ENCODE data around the gene CELF2.

Gene CELF2

GRCh38 chr10:11011984-11012383, 5.7 kb upstream of the CELF2 start:
- Histone ChIP-seq H3K9ac (ENCODE audit: low read depth, low read length) (no peak overlapping the region), H3K27me3 (ENCODE audit: insufficient read depth, low read length, poor library complexity) (no peaks in the 10 kb centered on the region), H2AFZ (ENCODE audit: low read depth, low read length) (no peak overlapping the region), H3K4me3 (ENCODE audit: low read depth in 1 of 2, low read length in 2 of 2) (no peak overlapping the region), H3K27ac (ENCODE audit: low read length) (no peak overlapping the region), H3K4me1 (ENCODE audit: insufficient read depth, low read length) (no peaks in the 10 kb centered on the region), H4K20me1 (ENCODE audit: insufficient read depth, low read length) (no peaks in the 10 kb centered on the region), H3K36me3 (ENCODE audit: insufficient read depth, low read length) (no peaks in the 10 kb centered on the region), H3K79me2 (ENCODE audit: insufficient read depth, low read length) (no peaks in the 10 kb centered on the region), H3K9me3 (ENCODE audit: insufficient read depth, low read length, severe bottlenecking) (no peaks in the 10 kb centered on the region), H3K4me2 (ENCODE audit: insufficient read depth, low read length) (no peak overlapping the region)
- ATAC-seq (ENCODE audit: insufficient read depth, low read depth), result no peak
- TF ChIP-seq EZH2 (IDR thresholded peaks at IDR 0.05; ENCODE audit: borderline replicate concordance, low read depth, low read length, severe bottlenecking) (no peak), CTCF (IDR thresholded peaks at IDR 0.05; ENCODE audit: borderline replicate concordance, extremely low read depth, low read length, poor library complexity, severe bottlenecking) (no peak)
- DNase-seq, result no peak

- no peak overlapping the region for H2AFZ ChIP-seq (ENCODE audit: low read depth, low read length)
- DNase-seq, result no peak
- H3K27me3 ChIP-seq (ENCODE audit: insufficient read depth, low read length, poor library complexity), result no peaks in the 10 kb centered on the region
- TF ChIP-seq EZH2 (IDR thresholded peaks at IDR 0.05; ENCODE audit: borderline replicate concordance, low read depth, low read length, severe bottlenecking), result no peak
- TF ChIP-seq CTCF (IDR thresholded peaks at IDR 0.05; ENCODE audit: borderline replicate concordance, extremely low read depth, low read length, poor library complexity, severe bottlenecking), result no peak
- no peak for ATAC-seq (ENCODE audit: insufficient read depth, low read depth)
- H3K9me3 ChIP-seq (ENCODE audit: insufficient read depth, low read length, severe bottlenecking), result no peaks in the 10 kb centered on the region
- H3K36me3 ChIP-seq (ENCODE audit: insufficient read depth, low read length), result no peaks in the 10 kb centered on the region
- H4K20me1 ChIP-seq (ENCODE audit: insufficient read depth, low read length), result no peaks in the 10 kb centered on the region
- no peaks in the 10 kb centered on the region for H3K4me1 ChIP-seq (ENCODE audit: insufficient read depth, low read length)
- H3K79me2 ChIP-seq (ENCODE audit: insufficient read depth, low read length), result no peaks in the 10 kb centered on the region
- H3K27ac ChIP-seq (ENCODE audit: low read length), result no peak overlapping the region
- no peak overlapping the region for H3K4me3 ChIP-seq (ENCODE audit: low read depth in 1 of 2, low read length in 2 of 2)
- no peak overlapping the region for H3K4me2 ChIP-seq (ENCODE audit: insufficient read depth, low read length)
- H3K9ac ChIP-seq (ENCODE audit: low read depth, low read length), result no peak overlapping the region
These were observed 5.0 kb upstream of the CELF2 start for GRCh38 chr10:11012421-11013295.

- H2AFZ ChIP-seq (ENCODE audit: low read depth, low read length), result no peak overlapping the region
- no peaks in the 10 kb centered on the region for H3K79me2 ChIP-seq (ENCODE audit: insufficient read depth, low read length)
- no peaks in the 10 kb centered on the region for H4K20me1 ChIP-seq (ENCODE audit: insufficient read depth, low read length)
- no peak overlapping the region for H3K4me2 ChIP-seq (ENCODE audit: insufficient read depth, low read length)
- H3K4me1 ChIP-seq (ENCODE audit: insufficient read depth, low read length), result no peaks in the 10 kb centered on the region
- ATAC-seq (ENCODE audit: insufficient read depth, low read depth), result no peak
- H3K27ac ChIP-seq (ENCODE audit: low read length), result no peak overlapping the region
- TF ChIP-seq EZH2 (IDR thresholded peaks at IDR 0.05; ENCODE audit: borderline replicate concordance, low read depth, low read length, severe bottlenecking) (no peak), CTCF (IDR thresholded peaks at IDR 0.05; ENCODE audit: borderline replicate concordance, extremely low read depth, low read length, poor library complexity, severe bottlenecking) (no peak)
- H3K36me3 ChIP-seq (ENCODE audit: insufficient read depth, low read length), result no peaks in the 10 kb centered on the region
- H3K9me3 ChIP-seq (ENCODE audit: insufficient read depth, low read length, severe bottlenecking), result no peaks in the 10 kb centered on the region
- DNase-seq, result no peak
- H3K9ac ChIP-seq (ENCODE audit: low read depth, low read length), result no peak overlapping the region
- no peak overlapping the region for H3K4me3 ChIP-seq (ENCODE audit: low read depth in 1 of 2, low read length in 2 of 2)
- H3K27me3 ChIP-seq (ENCODE audit: insufficient read depth, low read length, poor library complexity), result no peaks in the 10 kb centered on the region
These were observed 3.8 kb upstream of the CELF2 start for GRCh38 chr10:11013836-11014235.

Data from DND-41 (cell line).